B cell (primary cell): Measurements from ENCODE around the gene SPATA4. TPM values are rescaled to one million over a fixed set of nuclear protein-coding genes. Genes with fewer than 3 reads are reported as not detected.
"Not testable (repeated sequence)": the region's sequence is repeated elsewhere in the genome, so short reads cannot be mapped to it uniquely, and the experiment has no call there.

ENCODE experiments used
- ATAC-seq: fragments of 200-7000 bp; cut with Tn5 transposase; one replicate; pipeline ENCODE4 v1.10.0; 2021; ENCODE audit warnings: low read depth, mild to moderate bottlenecking, moderate number of reproducible peaks, moderate library complexity
- CTCF ChIA-PET: fragments of 350-600 bp; sonication (Branson Sonifier 250); formaldehyde crosslinking; loops from one replicate; lab custom pipeline; 2021; ENCODE audit warnings: antibody characterized with exemption, inconsistent platforms; lab: Charles Lee
- POLR2A ChIA-PET: fragments of 350-600 bp; sonication (Branson Sonifier 250); formaldehyde crosslinking; loops from one replicate; lab custom pipeline; 2021; ENCODE audit warnings: antibody characterized with exemption; lab: Charles Lee
- DNase-seq: peaks from one replicate; pipeline ENCODE4 v3.0.0; 2013
- H2AFZ ChIP-seq: 2 replicates; pipeline ENCODE4 v1.6.1; 2012; ENCODE audit warnings: mild to moderate bottlenecking, low read depth, low read length; ENCODE audit not compliant: insufficient read depth, poor library complexity, severe bottlenecking
- H3K27ac ChIP-seq, 2 donors: 1 replicate in 1 of 2; 2 replicates in 1 of 2; pipeline ENCODE4 v1.5.1; 2012 to 2013; ENCODE audit warnings: low read length in 2 of 2, mild to moderate bottlenecking in 2 of 2, moderate library complexity in 1 of 2
- H3K27me3 ChIP-seq, 4 experiments: fragments of 200-600 bp in 1 of 4; sonication (generic) in 1 of 4; replicated peaks in 1 of 4; 1 replicate in 2 of 4; 2 replicates in 2 of 4; pipeline versions ENCODE4 v1.6.1 to v1.7.0; 2013 to 2016; ENCODE audit warnings: low read length in 3 of 4, mild to moderate bottlenecking in 2 of 4, mixed read lengths in 1 of 4, moderate library complexity in 1 of 4; ENCODE audit not compliant: insufficient read depth in 4 of 4, control insufficient read depth in 3 of 4; ENCODE audit errors: control extremely low read depth in 1 of 4
- H3K36me3 ChIP-seq, 2 experiments: replicated peaks in 1 of 2; 1 replicate in 1 of 2; 2 replicates in 1 of 2; pipeline versions ENCODE4 v1.6.1 to v1.7.1; 2013; ENCODE audit warnings: low read length in 1 of 2; ENCODE audit not compliant: insufficient read depth in 2 of 2, control insufficient read depth in 1 of 2; ENCODE audit errors: control extremely low read depth in 1 of 2, extremely low read depth in 1 of 2
- H3K4me1 ChIP-seq, 2 donors: fragments of 200-600 bp in 1 of 2; sonication (generic) in 1 of 2; 1 replicate in 1 of 2; 2 replicates in 1 of 2; pipeline versions ENCODE4 v1.5.1 to v1.6.1; 2013 to 2017; ENCODE audit warnings: low read length in 2 of 2; ENCODE audit not compliant: control insufficient read depth in 2 of 2, insufficient read depth in 2 of 2
- H3K4me2 ChIP-seq: replicated peaks from 2 replicates; pipeline ENCODE3; 2012; ENCODE audit warnings: mild to moderate bottlenecking, low read depth, low read length; ENCODE audit not compliant: poor library complexity, severe bottlenecking
- H3K4me3 ChIP-seq, 5 experiments: fragments of 200-600 bp in 1 of 5; sonication (generic) in 1 of 5; 1 replicate in 3 of 5; 2 replicates in 2 of 5; pipeline versions ENCODE4 v1.5.1 to v1.7.0; 2011 to 2016; ENCODE audit warnings: low read length in 4 of 5, mild to moderate bottlenecking in 4 of 5, low read depth in 2 of 5, control low read depth in 1 of 5, moderate library complexity in 1 of 5; ENCODE audit not compliant: insufficient read depth in 1 of 5; ENCODE audit errors: control extremely low read depth in 1 of 5, extremely low read depth in 1 of 5
- H3K79me2 ChIP-seq: fragments of 200-600 bp; sonication (generic); one replicate; pipeline ENCODE4 v1.6.0; 2016; ENCODE audit warnings: low read length; ENCODE audit not compliant: control insufficient read depth, insufficient read depth
- H3K9ac ChIP-seq: fragments of 200-600 bp; sonication (generic); 2 replicates; pipeline ENCODE4 v1.6.1; 2017; ENCODE audit warnings: mild to moderate bottlenecking, low read length, moderate library complexity
- H3K9me3 ChIP-seq, 3 donors: one replicate each; pipeline versions ENCODE4 v1.6.1 to v1.7.1; 2013; ENCODE audit warnings: low read length in 2 of 3; ENCODE audit not compliant: control insufficient read depth in 2 of 3, insufficient read depth in 1 of 3; ENCODE audit errors: control extremely low read depth in 1 of 3
- H4K20me1 ChIP-seq: 2 replicates; pipeline ENCODE4 v1.6.0; 2012; ENCODE audit warnings: mild to moderate bottlenecking, low read length; ENCODE audit not compliant: insufficient read depth, control insufficient read depth, poor library complexity, severe bottlenecking
- H3K27ac Mint-ChIP-seq: one replicate; pipeline ENCODE4 v1.8.0; 2021; ENCODE audit warnings: mixed read lengths
- H3K27me3 Mint-ChIP-seq: one replicate; pipeline ENCODE4 v1.8.0; 2021; ENCODE audit warnings: mixed read lengths
- H3K4me1 Mint-ChIP-seq: one replicate; pipeline ENCODE4 v1.8.0; 2021; ENCODE audit warnings: mixed read lengths
- H3K4me3 Mint-ChIP-seq: one replicate; pipeline ENCODE4 v1.8.0; 2021; ENCODE audit warnings: mixed read lengths
- H3K9me3 Mint-ChIP-seq: one replicate; pipeline ENCODE4 v1.8.0; 2022; ENCODE audit warnings: mixed read lengths; ENCODE audit not compliant: insufficient read depth
- CTCF ChIP-seq: fragments of 200-600 bp; IDR thresholded peaks from one replicate; pipeline ENCODE4 v1.8.0; 2022; ENCODE audit warnings: antibody characterized with exemption, mild to moderate bottlenecking
- EZH2 ChIP-seq: IDR thresholded peaks from 2 replicates; pipeline ENCODE4 v1.6.1; 2012; ENCODE audit warnings: borderline replicate concordance, low read depth, mild to moderate bottlenecking, moderate library complexity, low read length; ENCODE audit not compliant: insufficient read depth, poor library complexity, severe bottlenecking
- WGBS: methylation state at CpG from one replicate; pipeline ENCODE4 v1.1.5; 2013; ENCODE audit warnings: missing lambda C conversion rate; ENCODE audit not compliant: insufficient coverage; 5-methylcytosine and 5-hydroxymethylcytosine counted together
- intact Hi-C: fragments of 100-400 bp; cut with micrococcal nuclease; formaldehyde crosslinking; loops from one replicate; pipeline ENCODE4 v1.10.0; 2022
- polyA plus RNA-seq: library from polyadenylated mRNA; depleted of rRNA; stranded (reverse); fragments of >200 nt; gene quantifications from 2 replicates; pipeline ENCODE4 v1.2.3, GENCODE V29; 2012
- total RNA-seq, 2 donors: library from RNA; stranded (reverse); fragments of 120-200 nt in 1 of 2; gene quantifications; 1 replicate in 1 of 2; 2 replicates in 1 of 2; pipeline versions ENCODE4 v1.2.3 to v1.2.4, GENCODE V29; 2013 to 2022

The SPATA4 gene
- total and polyA plus RNA-seq, 2 donors (not counting 1 experiment from before 2014, with no cell fraction given) = not detected

GRCh38 chr4:176217510-176217909, 22.1 kb upstream of the SPATA4 start:
- H3K79me2 ChIP-seq = no peaks in the 10 kb centered on the region
- no peak overlapping the region for H3K4me2 ChIP-seq
- no peaks in the 10 kb centered on the region for H4K20me1 ChIP-seq
- ChIA-PET CTCF (interaction anchor here (0.6 to 1.0 kb wide), 3 partner anchors 120 to 264 kb away, joined by 3 read pairs; no protein-coding TSS in a partner anchor), POLR2A (no interaction called here)
- H3K4me3 ChIP-seq = no peak overlapping the region
- DNase-seq (no peak), ATAC-seq (no peak)
- TF ChIP-seq EZH2 = no peak
- TF ChIP-seq CTCF = no peak
- no peaks in the 10 kb centered on the region for H3K36me3 ChIP-seq
- no peak overlapping the region for H3K27ac Mint-ChIP-seq
- intact Hi-C loops = no loop called here
- H3K27ac ChIP-seq = no peak overlapping the region
- no peaks in the 10 kb centered on the region for H3K4me1 ChIP-seq
- peaks cover 11% of the 10 kb centered on the region for H3K27me3 Mint-ChIP-seq
- no peak overlapping the region for H2AFZ ChIP-seq
- H3K9ac ChIP-seq = no peak overlapping the region
- WGBS = no CpG with 5 or more reads among the region's 2 CpGs
- H3K27me3 ChIP-seq = no peaks in the 10 kb centered on the region
- H3K9me3 Mint-ChIP-seq = peaks cover 2% of the 10 kb centered on the region
- no peaks in the 10 kb centered on the region for H3K4me1 Mint-ChIP-seq
- H3K4me3 Mint-ChIP-seq = no peak overlapping the region
- no peaks in the 10 kb centered on the region for H3K9me3 ChIP-seq

- CTCF ChIA-PET, intact Hi-C loops, H3K4me2 ChIP-seq, H4K20me1 ChIP-seq, H3K36me3 ChIP-seq, H3K9me3 Mint-ChIP-seq, H3K27ac ChIP-seq, H3K27me3 ChIP-seq, H3K4me3 Mint-ChIP-seq, H3K4me3 ChIP-seq, DNase-seq, H3K27ac Mint-ChIP-seq, H3K4me1 Mint-ChIP-seq, H3K4me1 ChIP-seq, H3K9me3 ChIP-seq, POLR2A ChIA-PET, ATAC-seq, H3K79me2 ChIP-seq, H3K9ac ChIP-seq, H2AFZ ChIP-seq: not testable (repeated sequence)
- WGBS = 92% methylated on average over 2 of the region's 3 CpGs
- peaks cover 16% of the 10 kb centered on the region for H3K27me3 Mint-ChIP-seq
Observed at GRCh38 chr4:176212351-176212750, 17.0 kb upstream of the SPATA4 start.
